ENCODE results near the gene SPATA31D1. TPM values are rescaled to one million over a fixed set of nuclear protein-coding genes. Genes with fewer than 3 reads are reported as not detected.
"Not testable (repeated sequence)": the region's sequence is repeated elsewhere in the genome, so short reads cannot be mapped to it uniquely, and the experiment has no call there.

SPATA31D1 gene
- total RNA-seq (2022) (not detected in 2 replicates), Bru-seq, nascent RNA (not detected), BruChase-seq, experiment 1, labeled RNA remaining after a 6-hour chase (not detected), BruChase-seq, experiment 2, labeled RNA remaining after a 2-hour chase (not detected)
- long read RNA-seq = 0 reads

DNA sequence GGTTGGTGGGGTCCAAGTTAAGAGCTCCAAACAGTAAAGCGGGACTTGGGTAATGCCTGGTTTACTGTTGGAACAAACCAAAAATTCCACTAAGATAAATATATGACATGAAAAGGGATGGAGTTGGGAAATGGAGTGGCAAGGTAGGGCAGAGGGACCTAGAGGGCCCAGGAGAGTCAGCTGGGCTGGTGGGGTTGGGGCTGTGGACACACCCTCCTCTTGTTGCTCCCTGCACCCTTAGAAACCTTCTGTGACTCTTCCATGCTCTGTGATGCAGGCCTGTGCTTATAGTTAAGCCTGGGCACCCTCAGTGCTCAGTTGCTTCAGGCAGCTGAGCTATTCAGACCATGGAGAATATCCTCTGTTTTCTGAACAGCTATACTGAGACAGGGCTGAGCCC lies at the start of gene SPATA31D1:
Gene SPATA31D1 (plus strand): TSS at position 301 of the 400 bp plus-strand sequence. CDS start 47 bp downstream, at position 348.
- CTCF ChIA-PET; H3K4me3 Mint-ChIP-seq (ENCODE audit: unreplicated experiment); BruUV-seq (replicated peaks); H3K27ac Mint-ChIP-seq (ENCODE audit: low read depth, unreplicated experiment); H3K36me3 Mint-ChIP-seq (ENCODE audit: insufficient read depth, unreplicated experiment); H3K27me3 Mint-ChIP-seq (ENCODE audit: insufficient read depth, unreplicated experiment); H3K4me1 Mint-ChIP-seq (ENCODE audit: insufficient read depth, unreplicated experiment); DNase-seq (ENCODE audit: unreplicated experiment); H3K9me3 Mint-ChIP-seq (ENCODE audit: unreplicated experiment); POLR2A ChIA-PET; intact Hi-C loops (cut with micrococcal nuclease): not testable (repeated sequence)

DNA sequence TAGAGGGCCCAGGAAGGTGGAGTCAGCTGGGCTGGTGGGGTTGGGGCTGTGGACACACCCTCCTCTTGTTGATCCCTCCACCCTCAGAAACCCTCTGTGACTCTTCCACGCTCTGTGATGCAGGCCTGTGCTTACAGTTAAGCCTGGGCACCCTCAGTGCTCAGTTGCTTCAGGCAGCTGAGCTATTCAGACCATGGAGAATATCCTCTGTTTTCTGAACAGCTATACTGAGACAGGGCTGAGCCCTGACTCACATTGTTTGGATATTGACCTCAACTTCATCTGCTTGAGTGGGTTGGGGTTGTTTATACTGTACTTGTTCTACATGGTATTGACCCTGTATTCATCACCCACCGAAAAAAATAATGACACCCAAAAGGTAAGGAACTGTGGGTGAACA lies 45.2 kb upstream of the SPATA31D1 start, which contains the start of gene SPATA31D3:
Gene SPATA31D3 (plus strand): TSS at position 108 of the 400 bp plus-strand sequence. CDS start 86 bp downstream, at position 194.
- H3K36me3 Mint-ChIP-seq (ENCODE audit: insufficient read depth, unreplicated experiment); H3K27me3 Mint-ChIP-seq (ENCODE audit: insufficient read depth, unreplicated experiment); H3K4me3 Mint-ChIP-seq (ENCODE audit: unreplicated experiment); BruUV-seq (replicated peaks); DNase-seq (ENCODE audit: unreplicated experiment); CTCF ChIA-PET; intact Hi-C loops (cut with micrococcal nuclease); POLR2A ChIA-PET; H3K4me1 Mint-ChIP-seq (ENCODE audit: insufficient read depth, unreplicated experiment); H3K27ac Mint-ChIP-seq (ENCODE audit: low read depth, unreplicated experiment); H3K9me3 Mint-ChIP-seq (ENCODE audit: unreplicated experiment): not testable (repeated sequence)

DNA sequence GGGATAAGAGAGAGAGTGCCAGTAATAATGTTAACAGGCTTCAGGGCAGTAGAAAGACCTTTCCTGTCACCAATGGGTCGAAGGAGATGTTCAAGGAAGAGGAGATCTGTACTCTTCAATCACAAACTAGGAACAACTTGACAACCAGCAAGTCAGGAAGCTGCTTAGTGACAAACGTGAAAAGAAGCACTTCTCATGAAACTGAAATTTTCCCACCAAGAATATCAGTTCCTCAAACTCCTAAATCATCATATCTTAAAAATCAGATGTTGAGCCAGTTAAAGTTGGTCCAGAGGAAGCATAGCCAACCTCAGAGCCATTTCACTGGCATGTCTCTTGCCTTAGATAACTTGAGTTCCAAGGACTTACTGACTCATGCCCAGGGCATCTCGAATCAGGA lies 39.9 kb upstream of the SPATA31D1 start:
- H3K4me3 Mint-ChIP-seq (ENCODE audit: unreplicated experiment); H3K9me3 Mint-ChIP-seq (ENCODE audit: unreplicated experiment); POLR2A ChIA-PET; CTCF ChIA-PET; BruUV-seq (replicated peaks); H3K4me1 Mint-ChIP-seq (ENCODE audit: insufficient read depth, unreplicated experiment); H3K36me3 Mint-ChIP-seq (ENCODE audit: insufficient read depth, unreplicated experiment); DNase-seq (ENCODE audit: unreplicated experiment); H3K27ac Mint-ChIP-seq (ENCODE audit: low read depth, unreplicated experiment); H3K27me3 Mint-ChIP-seq (ENCODE audit: insufficient read depth, unreplicated experiment); intact Hi-C loops (cut with micrococcal nuclease): not testable (repeated sequence)

DNA sequence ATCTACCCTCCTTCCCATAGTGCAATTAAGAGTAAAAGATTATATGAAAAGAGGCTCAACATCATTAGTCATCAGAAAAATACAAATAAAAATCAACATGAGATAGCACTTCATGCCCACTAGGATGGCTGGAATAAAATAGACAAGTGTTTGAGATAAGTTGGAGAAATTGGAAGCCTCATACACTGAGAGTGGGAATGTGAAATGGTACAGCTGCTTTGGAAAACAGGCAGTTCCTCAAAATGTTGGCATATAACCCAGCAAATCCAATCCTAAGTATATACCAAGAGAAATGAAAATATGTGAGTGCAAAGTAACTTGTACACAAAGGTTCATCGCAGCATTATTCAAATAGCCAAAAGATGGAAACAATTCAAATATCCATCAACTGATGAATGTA lies 35.5 kb upstream of the SPATA31D1 start:
- H3K9me3 Mint-ChIP-seq (ENCODE audit: unreplicated experiment) = peaks cover 23% of the 10 kb centered on the region
- TF ChIP-seq, protein P1, sequence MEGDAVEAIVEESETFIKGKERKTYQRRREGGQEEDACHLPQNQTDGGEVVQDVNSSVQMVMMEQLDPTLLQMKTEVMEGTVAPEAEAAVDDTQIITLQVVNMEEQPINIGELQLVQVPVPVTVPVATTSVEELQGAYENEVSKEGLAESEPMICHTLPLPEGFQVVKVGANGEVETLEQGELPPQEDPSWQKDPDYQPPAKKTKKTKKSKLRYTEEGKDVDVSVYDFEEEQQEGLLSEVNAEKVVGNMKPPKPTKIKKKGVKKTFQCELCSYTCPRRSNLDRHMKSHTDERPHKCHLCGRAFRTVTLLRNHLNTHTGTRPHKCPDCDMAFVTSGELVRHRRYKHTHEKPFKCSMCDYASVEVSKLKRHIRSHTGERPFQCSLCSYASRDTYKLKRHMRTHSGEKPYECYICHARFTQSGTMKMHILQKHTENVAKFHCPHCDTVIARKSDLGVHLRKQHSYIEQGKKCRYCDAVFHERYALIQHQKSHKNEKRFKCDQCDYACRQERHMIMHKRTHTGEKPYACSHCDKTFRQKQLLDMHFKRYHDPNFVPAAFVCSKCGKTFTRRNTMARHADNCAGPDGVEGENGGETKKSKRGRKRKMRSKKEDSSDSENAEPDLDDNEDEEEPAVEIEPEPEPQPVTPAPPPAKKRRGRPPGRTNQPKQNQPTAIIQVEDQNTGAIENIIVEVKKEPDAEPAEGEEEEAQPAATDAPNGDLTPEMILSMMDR (IDR thresholded peaks at IDR 0.05; ENCODE audit: unreplicated experiment) = no peak
- no peak for DNase-seq (ENCODE audit: unreplicated experiment)
- ChIA-PET POLR2A (no interaction called here), CTCF (no interaction called here)
- no peak overlapping the region for H3K4me3 Mint-ChIP-seq (ENCODE audit: unreplicated experiment)
- no peaks in the 10 kb centered on the region for H3K27me3 Mint-ChIP-seq (ENCODE audit: insufficient read depth, unreplicated experiment)
- intact Hi-C loops (cut with micrococcal nuclease) = no loop called here
- no peaks in the 10 kb centered on the region for H3K4me1 Mint-ChIP-seq (ENCODE audit: insufficient read depth, unreplicated experiment)
- H3K27ac Mint-ChIP-seq (ENCODE audit: low read depth, unreplicated experiment) = no peak overlapping the region
- H3K36me3 Mint-ChIP-seq (ENCODE audit: insufficient read depth, unreplicated experiment) = peaks cover 12% of the 10 kb centered on the region
- BruUV-seq (replicated peaks) = no TSS peak

DNA sequence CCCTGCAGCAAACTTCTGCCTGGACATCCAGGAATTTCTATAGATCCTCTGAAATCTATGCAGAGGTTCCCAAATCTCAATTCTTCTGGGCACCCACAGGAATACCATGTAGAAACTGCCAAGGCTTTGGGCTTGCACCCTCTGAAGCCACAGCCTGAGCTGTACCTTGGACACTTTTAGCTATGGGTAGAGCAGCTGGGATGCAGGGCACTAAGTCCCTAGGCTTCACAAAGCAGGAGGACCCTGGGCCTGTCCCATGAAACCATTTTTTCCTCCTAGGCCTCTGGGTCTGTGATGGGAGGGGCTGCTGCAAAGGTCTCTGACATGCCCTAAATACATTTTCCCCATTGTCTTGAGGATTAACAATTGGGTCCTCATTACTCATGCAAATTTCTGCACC lies 32.9 kb upstream of the SPATA31D1 start:
- no TSS peak for BruUV-seq (replicated peaks)
- H3K4me3 Mint-ChIP-seq (ENCODE audit: unreplicated experiment) = no peak overlapping the region
- H3K36me3 Mint-ChIP-seq (ENCODE audit: insufficient read depth, unreplicated experiment) = peaks cover 12% of the 10 kb centered on the region
- ChIA-PET CTCF (no interaction called here), POLR2A (no interaction called here)
- H3K9me3 Mint-ChIP-seq (ENCODE audit: unreplicated experiment) = peaks cover 23% of the 10 kb centered on the region
- no peak overlapping the region for H3K27ac Mint-ChIP-seq (ENCODE audit: low read depth, unreplicated experiment)
- DNase-seq (ENCODE audit: unreplicated experiment) = no peak
- no peaks in the 10 kb centered on the region for H3K4me1 Mint-ChIP-seq (ENCODE audit: insufficient read depth, unreplicated experiment)
- H3K27me3 Mint-ChIP-seq (ENCODE audit: insufficient read depth, unreplicated experiment) = no peaks in the 10 kb centered on the region
- intact Hi-C loops (cut with micrococcal nuclease) = no loop called here
- TF ChIP-seq, protein P1 (IDR thresholded peaks at IDR 0.05; ENCODE audit: unreplicated experiment) = no peak

Data from MCF 10A (cell line).